HUES6 (cell line): ENCODE measurements around the gene MOBP.

ENCODE experiments used
- H3K27ac ChIP-seq: 2 replicates; pipeline ENCODE4 v1.7.0; 2013; ENCODE audit warnings: low read depth, mild to moderate bottlenecking, low read length, inconsistent platforms
- H3K27me3 ChIP-seq: 2 replicates; pipeline ENCODE4 v1.6.1; 2013; ENCODE audit warnings: low read length; ENCODE audit not compliant: control insufficient read depth, insufficient read depth
- H3K36me3 ChIP-seq: 2 replicates; pipeline ENCODE4 v1.6.1; 2013; ENCODE audit warnings: low read length; ENCODE audit not compliant: control insufficient read depth, insufficient read depth
- H3K4me1 ChIP-seq: 2 replicates; pipeline ENCODE4 v1.6.1; 2013; ENCODE audit warnings: low read length; ENCODE audit not compliant: control insufficient read depth, insufficient read depth
- H3K4me3 ChIP-seq: 2 replicates; pipeline ENCODE4 v1.5.1; 2013; ENCODE audit warnings: low read depth, low read length
- H3K9ac ChIP-seq: one replicate; pipeline ENCODE4 v1.6.1; 2013; ENCODE audit warnings: mild to moderate bottlenecking, low read length
- H3K9me3 ChIP-seq: 2 replicates; pipeline ENCODE4 v1.6.1; 2013; ENCODE audit warnings: low read depth, low read length; ENCODE audit not compliant: control insufficient read depth, insufficient read depth

Gene MOBP

GRCh38 chr3:39499651-39500273 is 32.3 kb downstream of the MOBP start:
- H3K36me3 ChIP-seq: no peaks in the 10 kb centered on the region
- H3K9me3 ChIP-seq: no peaks in the 10 kb centered on the region
- no peaks in the 10 kb centered on the region for H3K27me3 ChIP-seq
- no peak overlapping the region for H3K27ac ChIP-seq
- no peak overlapping the region for H3K4me3 ChIP-seq
- 0 out of 2 replicates have a peak, but pooled peaks cover 5% of the 10 kb centered on the region for H3K4me1 ChIP-seq
- H3K9ac ChIP-seq: no peak overlapping the region

GRCh38 chr3:39501059-39501458 is 33.6 kb downstream of the MOBP start:
- Histone ChIP-seq H3K27ac (no peak overlapping the region), H3K4me3 (no peak overlapping the region), H3K27me3 (peaks cover 8% of the 10 kb centered on the region; the same call in 1 of the 2 replicates), H3K9ac (no peak overlapping the region), H3K4me1 (peaks cover 14% of the 10 kb centered on the region), H3K9me3 (no peaks in the 10 kb centered on the region), H3K36me3 (no peaks in the 10 kb centered on the region)

DNA sequence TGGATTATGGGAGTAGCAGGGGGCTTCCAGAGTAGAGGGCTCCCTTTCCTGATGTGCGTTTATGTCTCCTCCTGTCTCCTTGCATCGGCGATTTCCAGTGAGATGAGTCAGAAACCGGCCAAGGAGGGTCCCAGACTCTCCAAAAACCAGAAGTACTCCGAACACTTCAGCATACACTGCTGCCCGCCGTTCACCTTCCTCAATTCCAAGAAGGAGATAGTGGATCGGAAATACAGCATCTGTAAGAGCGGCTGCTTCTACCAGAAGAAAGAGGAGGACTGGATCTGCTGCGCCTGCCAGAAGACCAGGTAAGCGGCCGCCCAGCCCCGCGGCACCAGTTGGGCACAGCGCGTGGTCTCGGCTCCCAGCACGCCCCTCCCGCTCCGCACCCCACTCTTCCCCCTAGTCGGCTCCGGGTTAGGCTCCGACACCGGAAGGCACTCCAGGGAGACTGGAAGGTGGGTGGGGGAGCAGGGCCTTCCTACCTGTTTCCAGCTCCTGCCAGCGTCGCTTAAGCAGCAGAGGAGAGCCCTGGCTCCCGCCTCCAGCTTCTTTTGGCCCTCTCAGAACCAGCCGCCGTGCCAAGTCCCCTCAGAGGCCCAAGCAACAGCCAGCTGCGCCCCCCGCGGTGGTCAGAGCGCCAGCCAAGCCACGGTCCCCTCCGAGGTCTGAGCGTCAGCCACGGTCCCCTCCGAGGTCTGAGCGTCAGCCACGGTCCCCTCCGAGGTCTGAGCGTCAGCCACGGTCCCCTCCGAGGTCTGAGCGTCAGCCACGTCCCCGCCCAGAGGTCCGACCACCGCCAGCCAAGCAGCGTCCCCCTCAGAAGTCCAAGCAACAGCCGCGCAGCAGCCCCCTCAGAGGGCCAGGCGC is 34.7 kb downstream of the MOBP start:
- Histone ChIP-seq H3K27me3 (peaks cover 20% of the 10 kb centered on the region), H3K27ac (no peak overlapping the region), H3K4me3 (no peak overlapping the region), H3K9ac (no peak overlapping the region), H3K36me3 (no peaks in the 10 kb centered on the region), H3K9me3 (no peaks in the 10 kb centered on the region), H3K4me1 (peaks cover 22% of the 10 kb centered on the region)

GRCh38 chr3:39502838-39503145 is 35.3 kb downstream of the MOBP start:
- Histone ChIP-seq H3K27me3 (peaks cover 26% of the 10 kb centered on the region), H3K4me3 (no peak overlapping the region), H3K4me1 (peaks cover 22% of the 10 kb centered on the region), H3K36me3 (no peaks in the 10 kb centered on the region), H3K27ac (no peak overlapping the region), H3K9me3 (no peaks in the 10 kb centered on the region), H3K9ac (no peak overlapping the region)

DNA sequence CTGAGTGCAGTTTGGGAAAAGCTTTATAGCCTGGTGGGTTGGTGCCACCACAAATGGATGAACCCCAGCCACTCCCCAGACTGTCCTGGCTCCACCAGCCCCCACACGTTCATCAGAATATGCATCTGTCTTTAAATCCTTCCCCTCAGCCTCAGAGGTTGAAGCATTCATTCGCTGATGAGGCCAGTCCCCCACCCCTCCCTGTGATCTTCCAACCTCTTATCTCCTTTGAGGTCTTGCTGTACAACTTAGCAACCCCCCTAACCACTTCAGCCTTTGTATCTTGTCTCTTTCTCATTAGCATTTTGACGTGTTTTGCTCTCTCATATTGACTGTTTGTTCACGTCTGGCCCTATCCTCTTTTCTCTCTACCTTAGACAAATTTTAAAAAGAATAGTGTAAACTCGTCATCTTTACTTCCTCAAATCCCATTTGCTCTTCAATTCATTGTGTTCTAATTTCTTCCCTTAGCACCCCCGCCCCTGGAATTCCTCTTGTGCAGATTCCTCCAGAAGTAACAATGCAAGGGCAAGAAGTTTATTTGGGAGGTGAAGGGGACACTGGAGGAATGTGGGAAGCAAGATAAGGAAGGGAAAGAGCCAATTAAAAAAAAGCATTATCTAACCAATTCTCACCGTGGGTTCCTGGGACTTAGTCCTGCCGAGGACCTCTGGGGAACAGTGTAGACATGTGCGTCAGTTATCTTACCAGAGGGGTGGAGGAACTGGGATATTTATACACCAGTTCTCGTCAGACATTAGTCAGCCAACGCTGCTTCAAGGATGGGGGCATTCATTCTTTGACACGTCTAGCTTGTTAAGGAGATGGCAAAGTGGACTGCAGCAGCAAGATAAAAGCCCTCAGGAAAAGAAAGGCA is 38.6 kb downstream of the MOBP start:
- H3K9ac ChIP-seq: peak overlapping the region; percentile 12
- H3K4me3 ChIP-seq: peak overlapping the region; percentile 24; the same call in 1 of the 2 replicates
- no peak overlapping the region; the same call in 1 of the 2 replicates for H3K27ac ChIP-seq
- H3K27me3 ChIP-seq: peaks cover 30% of the 10 kb centered on the region
- H3K36me3 ChIP-seq: no peaks in the 10 kb centered on the region
- no peaks in the 10 kb centered on the region for H3K9me3 ChIP-seq
- H3K4me1 ChIP-seq: peaks cover 17% of the 10 kb centered on the region

- Histone ChIP-seq H3K4me3 (no peak overlapping the region), H3K27ac (no peak overlapping the region), H3K4me1 (peaks cover 17% of the 10 kb centered on the region), H3K27me3 (peaks cover 30% of the 10 kb centered on the region), H3K36me3 (no peaks in the 10 kb centered on the region), H3K9ac (no peak overlapping the region), H3K9me3 (no peaks in the 10 kb centered on the region)
These were observed 39.4 kb downstream of the MOBP start for GRCh38 chr3:39506863-39507262.

DNA sequence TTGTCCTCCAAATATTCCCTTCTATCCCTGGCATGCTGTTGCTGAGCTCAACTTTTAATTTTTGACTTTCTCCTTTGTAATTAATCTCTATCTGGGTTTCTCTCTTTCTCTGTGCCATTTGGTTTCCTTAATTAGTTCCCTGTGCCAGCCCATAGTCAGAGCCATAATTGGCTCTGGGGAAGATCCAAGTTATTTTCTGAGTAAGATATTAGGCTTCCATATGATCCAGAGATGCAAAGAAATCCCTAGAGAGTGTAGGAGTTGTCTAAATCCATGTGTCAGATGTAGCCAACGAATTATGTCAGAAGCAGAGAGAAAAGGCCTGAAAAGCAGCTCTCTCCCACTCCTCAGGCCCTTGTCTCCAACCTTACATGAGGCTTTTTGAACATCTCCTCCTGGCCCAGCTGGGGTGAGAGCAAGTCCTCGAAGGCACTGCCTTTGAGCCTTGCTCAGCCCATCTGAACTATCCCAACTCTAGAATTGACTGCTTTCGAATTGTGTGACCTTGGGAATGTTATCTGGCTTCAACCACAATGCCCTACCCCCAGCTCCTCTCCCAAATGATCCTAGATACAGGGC is 46.4 kb downstream of the MOBP start:
- Histone ChIP-seq H3K4me3 (no peak overlapping the region), H3K4me1 (peaks cover 11% of the 10 kb centered on the region), H3K27ac (no peak overlapping the region), H3K9me3 (no peaks in the 10 kb centered on the region), H3K9ac (no peak overlapping the region), H3K27me3 (no peaks in the 10 kb centered on the region; the same call in 1 of the 2 replicates), H3K36me3 (no peaks in the 10 kb centered on the region)

DNA sequence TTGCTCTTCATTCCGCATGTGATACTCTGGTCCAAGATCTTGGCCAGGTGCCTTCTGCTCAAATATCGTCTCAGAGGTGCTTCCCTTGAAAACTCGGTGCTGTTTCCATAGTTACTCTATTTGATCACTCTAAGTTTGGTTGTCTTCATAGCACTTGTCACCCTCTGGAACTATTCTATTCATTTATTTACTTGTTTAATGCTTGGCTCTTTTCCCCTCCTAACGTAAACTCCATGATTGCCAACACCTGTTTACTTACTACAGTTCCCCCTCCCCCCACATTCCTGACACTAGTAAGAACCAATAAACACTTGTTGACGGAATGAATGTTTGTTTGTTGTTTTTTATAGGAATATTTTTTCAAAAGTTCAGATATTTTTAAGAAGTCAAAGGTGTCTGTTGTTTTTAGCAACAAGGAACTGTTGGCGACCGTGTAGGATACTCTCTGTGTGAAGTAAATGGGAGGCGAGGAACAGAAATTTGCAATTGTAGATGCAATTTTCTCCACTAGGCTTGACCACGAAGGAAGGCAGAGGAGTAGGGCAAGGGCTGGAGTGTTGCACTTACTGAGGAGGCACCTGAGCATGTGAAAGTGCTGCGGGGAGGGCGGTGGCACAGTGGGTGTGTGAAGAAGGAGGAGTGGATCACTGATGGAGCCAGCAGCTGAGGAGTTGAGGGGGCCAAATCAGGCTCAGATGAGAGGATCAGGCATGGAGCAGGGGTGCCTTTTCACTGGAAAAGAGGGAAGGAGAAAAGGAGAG is 48.4 kb downstream of the MOBP start:
- Histone ChIP-seq H3K4me1 (peaks cover 11% of the 10 kb centered on the region), H3K9me3 (no peaks in the 10 kb centered on the region), H3K9ac (no peak overlapping the region), H3K27ac (no peak overlapping the region), H3K36me3 (no peaks in the 10 kb centered on the region), H3K4me3 (no peak overlapping the region), H3K27me3 (no peaks in the 10 kb centered on the region)

GRCh38 chr3:39519103-39519502 is 51.6 kb downstream of the MOBP start:
- H3K9ac ChIP-seq: no peak overlapping the region
- H3K27me3 ChIP-seq: no peaks in the 10 kb centered on the region
- no peak overlapping the region for H3K4me3 ChIP-seq
- no peak overlapping the region for H3K27ac ChIP-seq
- peaks cover 11% of the 10 kb centered on the region for H3K4me1 ChIP-seq
- H3K9me3 ChIP-seq: peaks cover 6% of the 10 kb centered on the region
- H3K36me3 ChIP-seq: no peaks in the 10 kb centered on the region

DNA sequence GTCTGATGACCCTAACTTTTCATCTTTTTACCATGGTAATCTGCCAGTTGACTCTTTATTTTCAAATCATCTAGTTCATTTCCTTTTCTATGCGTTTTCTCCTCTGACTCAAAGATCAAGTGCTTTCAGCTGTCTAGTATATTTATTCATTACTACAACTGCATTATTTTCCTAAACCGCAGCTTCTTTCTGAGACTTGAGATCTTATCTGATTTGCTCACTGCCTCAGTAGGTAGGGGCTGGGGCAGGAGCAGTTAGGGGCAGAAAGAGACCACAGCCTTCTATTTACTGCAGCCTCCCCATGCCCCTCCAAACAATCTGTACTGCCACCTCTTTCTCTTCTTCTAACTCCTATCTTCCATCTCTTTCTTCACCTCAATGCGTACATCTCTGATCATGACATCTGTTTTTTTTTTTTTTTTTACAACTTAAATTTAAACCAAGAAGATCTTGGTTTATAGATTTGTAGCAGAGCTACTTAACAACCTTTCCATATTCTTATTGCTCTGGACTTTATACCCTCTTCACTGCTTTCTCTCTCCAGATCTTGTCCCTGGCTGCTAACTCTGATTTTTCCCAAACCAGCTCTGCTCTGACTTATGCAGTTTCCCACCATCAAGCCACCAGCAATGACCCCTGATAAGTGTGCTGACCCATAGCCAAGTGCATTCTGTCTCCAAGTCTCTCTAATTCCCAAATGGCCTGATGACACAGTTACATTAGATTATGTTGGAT is 52.2 kb downstream of the MOBP start:
- H3K9ac ChIP-seq: no peak overlapping the region
- H3K36me3 ChIP-seq: no peaks in the 10 kb centered on the region
- no peaks in the 10 kb centered on the region for H3K27me3 ChIP-seq
- H3K4me3 ChIP-seq: no peak overlapping the region
- H3K9me3 ChIP-seq: peaks cover 11% of the 10 kb centered on the region
- H3K4me1 ChIP-seq: peaks cover 11% of the 10 kb centered on the region
- no peak overlapping the region for H3K27ac ChIP-seq
